GM23338 (cell line): ENCODE measurements around the gene CNGA1.

Experiments
- CREB1 ChIP-seq: fragments of 250-450 bp; sonication (Bioruptor Pico); IDR thresholded peaks from 2 replicates; pipeline ENCODE4 v1.5.0; 2020; ENCODE audit warnings: low read depth, mild to moderate bottlenecking, moderate library complexity
- EZH2 ChIP-seq: fragments of 200-600 bp; sonication (generic); IDR thresholded peaks from one replicate; pipeline ENCODE4 v1.8.0; 2017; ENCODE audit warnings: antibody characterized with exemption, mild to moderate bottlenecking, low read depth; ENCODE audit not compliant: unreplicated experiment
- EZH2phosphoT487 ChIP-seq: fragments of 200-600 bp; sonication (generic); IDR thresholded peaks from one replicate; pipeline ENCODE4 v1.8.1; 2018; ENCODE audit warnings: antibody characterized with exemption; ENCODE audit not compliant: unreplicated experiment
- JUNB ChIP-seq: IDR thresholded peaks from one replicate; pipeline ENCODE4 v1.6.1; 2016; ENCODE audit warnings: antibody characterized with exemption; ENCODE audit not compliant: unreplicated experiment
- NANOG ChIP-seq: IDR thresholded peaks from 2 replicates; pipeline ENCODE4 v1.6.1; 2016; ENCODE audit warnings: antibody characterized with exemption, borderline replicate concordance
- POLR2AphosphoS5 ChIP-seq: IDR thresholded peaks from 2 replicates; pipeline ENCODE4 v1.6.1; 2016; ENCODE audit warnings: antibody characterized with exemption, low read depth
- STAT1 ChIP-seq: IDR thresholded peaks from one replicate; pipeline ENCODE4 v1.6.1; 2016; ENCODE audit warnings: antibody characterized with exemption; ENCODE audit not compliant: unreplicated experiment
- ZNF114 ChIP-seq: fragments of 250-450 bp; sonication (Bioruptor Pico); IDR thresholded peaks from 2 replicates; pipeline ENCODE4 v1.5.0; 2020; ENCODE audit warnings: mild to moderate bottlenecking, moderate library complexity
- ZNF331 ChIP-seq: fragments of 250-450 bp; sonication (Bioruptor Pico); IDR thresholded peaks from 2 replicates; pipeline ENCODE4 v1.5.0; 2020; ENCODE audit warnings: low read depth, mild to moderate bottlenecking, moderate library complexity
- TF ChIP-seq, protein P1 (sequence below), 2 experiments: fragments of 200-600 bp in 1 of 2; sonication (generic) in 1 of 2; conservative IDR thresholded peaks; 2 replicates each; pipeline versions ENCODE4 v1.5.1 to v1.6.1; 2016 to 2017; ENCODE audit warnings: antibody characterized with exemption in 2 of 2, low read depth in 2 of 2, mild to moderate bottlenecking in 2 of 2, moderate library complexity in 1 of 2
- TF ChIP-seq, protein P2 (sequence below): IDR thresholded peaks from one replicate; pipeline ENCODE4 v1.6.1; 2018; ENCODE audit warnings: antibody characterized with exemption; ENCODE audit not compliant: unreplicated experiment
- TF ChIP-seq, protein P3 (sequence below): IDR thresholded peaks from 2 replicates; pipeline ENCODE4 v1.6.1; 2016; ENCODE audit warnings: antibody characterized with exemption

GRCh38 chr4:48031802-48032525, 15.5 kb upstream of the CNGA1 start:
- TF ChIP-seq POLR2AphosphoS5, result no peak
- TF ChIP-seq, protein P1, sequence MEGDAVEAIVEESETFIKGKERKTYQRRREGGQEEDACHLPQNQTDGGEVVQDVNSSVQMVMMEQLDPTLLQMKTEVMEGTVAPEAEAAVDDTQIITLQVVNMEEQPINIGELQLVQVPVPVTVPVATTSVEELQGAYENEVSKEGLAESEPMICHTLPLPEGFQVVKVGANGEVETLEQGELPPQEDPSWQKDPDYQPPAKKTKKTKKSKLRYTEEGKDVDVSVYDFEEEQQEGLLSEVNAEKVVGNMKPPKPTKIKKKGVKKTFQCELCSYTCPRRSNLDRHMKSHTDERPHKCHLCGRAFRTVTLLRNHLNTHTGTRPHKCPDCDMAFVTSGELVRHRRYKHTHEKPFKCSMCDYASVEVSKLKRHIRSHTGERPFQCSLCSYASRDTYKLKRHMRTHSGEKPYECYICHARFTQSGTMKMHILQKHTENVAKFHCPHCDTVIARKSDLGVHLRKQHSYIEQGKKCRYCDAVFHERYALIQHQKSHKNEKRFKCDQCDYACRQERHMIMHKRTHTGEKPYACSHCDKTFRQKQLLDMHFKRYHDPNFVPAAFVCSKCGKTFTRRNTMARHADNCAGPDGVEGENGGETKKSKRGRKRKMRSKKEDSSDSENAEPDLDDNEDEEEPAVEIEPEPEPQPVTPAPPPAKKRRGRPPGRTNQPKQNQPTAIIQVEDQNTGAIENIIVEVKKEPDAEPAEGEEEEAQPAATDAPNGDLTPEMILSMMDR (conservative IDR thresholded peaks at IDR 0.05; ENCODE audit: low read depth in 2 of 2), result no peak
- no peak for TF ChIP-seq CREB1 (CRISPR knock-in tag)
- no peak for TF ChIP-seq EZH2
- no peak for TF ChIP-seq STAT1
- no peak for TF ChIP-seq EZH2phosphoT487
- TF ChIP-seq JUNB, result no peak
- TF ChIP-seq, protein P2, sequence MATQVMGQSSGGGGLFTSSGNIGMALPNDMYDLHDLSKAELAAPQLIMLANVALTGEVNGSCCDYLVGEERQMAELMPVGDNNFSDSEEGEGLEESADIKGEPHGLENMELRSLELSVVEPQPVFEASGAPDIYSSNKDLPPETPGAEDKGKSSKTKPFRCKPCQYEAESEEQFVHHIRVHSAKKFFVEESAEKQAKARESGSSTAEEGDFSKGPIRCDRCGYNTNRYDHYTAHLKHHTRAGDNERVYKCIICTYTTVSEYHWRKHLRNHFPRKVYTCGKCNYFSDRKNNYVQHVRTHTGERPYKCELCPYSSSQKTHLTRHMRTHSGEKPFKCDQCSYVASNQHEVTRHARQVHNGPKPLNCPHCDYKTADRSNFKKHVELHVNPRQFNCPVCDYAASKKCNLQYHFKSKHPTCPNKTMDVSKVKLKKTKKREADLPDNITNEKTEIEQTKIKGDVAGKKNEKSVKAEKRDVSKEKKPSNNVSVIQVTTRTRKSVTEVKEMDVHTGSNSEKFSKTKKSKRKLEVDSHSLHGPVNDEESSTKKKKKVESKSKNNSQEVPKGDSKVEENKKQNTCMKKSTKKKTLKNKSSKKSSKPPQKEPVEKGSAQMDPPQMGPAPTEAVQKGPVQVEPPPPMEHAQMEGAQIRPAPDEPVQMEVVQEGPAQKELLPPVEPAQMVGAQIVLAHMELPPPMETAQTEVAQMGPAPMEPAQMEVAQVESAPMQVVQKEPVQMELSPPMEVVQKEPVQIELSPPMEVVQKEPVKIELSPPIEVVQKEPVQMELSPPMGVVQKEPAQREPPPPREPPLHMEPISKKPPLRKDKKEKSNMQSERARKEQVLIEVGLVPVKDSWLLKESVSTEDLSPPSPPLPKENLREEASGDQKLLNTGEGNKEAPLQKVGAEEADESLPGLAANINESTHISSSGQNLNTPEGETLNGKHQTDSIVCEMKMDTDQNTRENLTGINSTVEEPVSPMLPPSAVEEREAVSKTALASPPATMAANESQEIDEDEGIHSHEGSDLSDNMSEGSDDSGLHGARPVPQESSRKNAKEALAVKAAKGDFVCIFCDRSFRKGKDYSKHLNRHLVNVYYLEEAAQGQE, result no peak
- TF ChIP-seq, protein P3, sequence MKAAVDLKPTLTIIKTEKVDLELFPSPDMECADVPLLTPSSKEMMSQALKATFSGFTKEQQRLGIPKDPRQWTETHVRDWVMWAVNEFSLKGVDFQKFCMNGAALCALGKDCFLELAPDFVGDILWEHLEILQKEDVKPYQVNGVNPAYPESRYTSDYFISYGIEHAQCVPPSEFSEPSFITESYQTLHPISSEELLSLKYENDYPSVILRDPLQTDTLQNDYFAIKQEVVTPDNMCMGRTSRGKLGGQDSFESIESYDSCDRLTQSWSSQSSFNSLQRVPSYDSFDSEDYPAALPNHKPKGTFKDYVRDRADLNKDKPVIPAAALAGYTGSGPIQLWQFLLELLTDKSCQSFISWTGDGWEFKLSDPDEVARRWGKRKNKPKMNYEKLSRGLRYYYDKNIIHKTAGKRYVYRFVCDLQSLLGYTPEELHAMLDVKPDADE, result no peak
- no peak for TF ChIP-seq NANOG
- no peak for TF ChIP-seq ZNF331
- no peak for TF ChIP-seq ZNF114
